ENCODE data around the gene KIF1B. TPM values are rescaled to one million over a fixed set of nuclear protein-coding genes. Genes with fewer than 3 reads are reported as not detected.
"Not testable (repeated sequence)": the region's sequence is repeated elsewhere in the genome, so short reads cannot be mapped to it uniquely, and the experiment has no call there.

Gene KIF1B
- total RNA-seq, 2 experiments from 2014 or later = 10.0 to 11.2 TPM

DNA sequence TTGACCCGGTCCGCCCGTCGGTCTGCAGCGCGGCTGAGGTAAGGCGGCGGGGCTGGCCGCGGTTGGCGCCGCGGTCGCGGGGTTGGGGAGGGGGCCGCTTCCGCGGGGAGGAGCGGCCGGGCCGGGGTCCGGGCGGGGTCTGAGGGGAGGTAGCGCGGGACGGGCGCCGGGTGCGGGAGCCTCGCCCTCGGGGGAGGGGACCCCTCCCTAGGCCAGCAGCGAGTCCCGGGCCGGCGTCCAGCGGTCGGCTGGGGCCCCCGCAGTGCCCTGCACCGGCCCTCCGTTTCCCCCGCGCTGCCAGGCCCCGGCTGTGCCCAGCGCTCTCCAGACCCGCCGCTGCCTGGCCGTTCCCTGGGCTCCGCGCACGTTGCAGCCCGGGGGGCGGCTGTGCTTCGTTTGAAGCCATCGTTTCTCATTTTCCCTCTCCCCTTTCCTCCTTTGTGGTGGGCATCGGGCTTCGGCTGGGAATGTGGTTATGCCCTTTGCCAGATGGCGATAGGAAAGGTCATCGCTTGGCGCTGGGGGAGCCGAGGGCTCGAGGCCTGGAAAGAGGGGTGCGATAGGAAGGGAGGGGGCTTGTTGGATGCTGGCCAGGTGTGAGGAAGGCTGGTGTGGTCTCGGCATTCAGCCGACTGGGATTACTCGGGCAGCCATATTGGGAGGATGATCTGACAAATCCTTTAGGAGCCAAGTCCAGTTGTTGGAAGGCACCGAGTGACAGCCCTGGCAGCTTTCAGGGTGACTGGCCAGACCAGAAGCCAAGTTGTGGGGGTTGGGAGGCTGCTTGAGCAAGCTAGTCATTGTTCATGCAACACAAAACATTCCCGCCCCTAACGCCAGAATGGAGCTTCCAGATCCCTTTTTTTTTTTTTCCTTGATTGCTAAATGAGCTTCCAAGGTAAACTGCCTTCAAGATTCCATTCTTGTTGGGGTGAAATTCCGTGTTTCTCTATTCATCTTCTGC is 753 bp downstream of the KIF1B start:
- H3K9me3 Mint-ChIP-seq = no peaks in the 10 kb centered on the region
- DNase-seq = peak; percentile 27
- H3K27ac Mint-ChIP-seq = peak overlapping the region; percentile 55
- H3K27me3 Mint-ChIP-seq = peaks cover 14% of the 10 kb centered on the region
- no peaks in the 10 kb centered on the region for H3K36me3 Mint-ChIP-seq
- peaks cover 28% of the 10 kb centered on the region for H3K4me1 Mint-ChIP-seq
- H3K4me3 Mint-ChIP-seq = peak overlapping the region; percentile 78

DNA sequence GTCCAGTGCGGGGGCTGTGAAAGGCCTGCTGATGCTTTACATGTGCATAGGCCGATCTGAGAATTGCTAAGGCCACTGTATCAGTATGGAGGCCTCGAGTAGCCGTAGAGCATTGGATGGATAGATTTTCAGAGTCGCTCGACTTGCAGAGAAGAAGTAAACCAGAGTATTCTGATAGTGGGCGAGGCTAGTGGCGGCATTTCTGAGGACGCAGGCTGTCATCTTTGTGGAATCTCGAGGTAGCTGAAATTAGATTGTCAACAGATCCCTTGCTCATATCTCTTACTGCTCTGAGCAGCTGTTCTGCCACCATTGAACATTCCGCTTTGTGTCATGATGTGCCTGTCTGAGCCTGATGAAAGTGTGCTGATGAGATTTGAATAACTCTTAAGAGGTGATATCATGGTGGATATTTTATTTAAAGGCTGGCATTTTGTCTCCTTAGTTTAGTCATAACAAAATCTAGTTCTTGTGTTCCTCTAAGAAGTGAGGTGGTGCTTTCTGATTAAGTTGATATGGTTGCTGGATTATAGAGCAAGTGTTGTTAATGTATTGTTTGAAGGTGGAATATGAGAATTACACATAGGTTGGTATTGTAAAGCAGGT is 1.5 kb downstream of the KIF1B start:
- Mint-ChIP-seq H3K4me3 (peak overlapping the region; percentile 78), H3K27ac (no peak overlapping the region), H3K36me3 (no peaks in the 10 kb centered on the region), H3K9me3 (no peaks in the 10 kb centered on the region), H3K27me3 (peaks cover 14% of the 10 kb centered on the region), H3K4me1 (peaks cover 34% of the 10 kb centered on the region)
- no peak for DNase-seq

DNA sequence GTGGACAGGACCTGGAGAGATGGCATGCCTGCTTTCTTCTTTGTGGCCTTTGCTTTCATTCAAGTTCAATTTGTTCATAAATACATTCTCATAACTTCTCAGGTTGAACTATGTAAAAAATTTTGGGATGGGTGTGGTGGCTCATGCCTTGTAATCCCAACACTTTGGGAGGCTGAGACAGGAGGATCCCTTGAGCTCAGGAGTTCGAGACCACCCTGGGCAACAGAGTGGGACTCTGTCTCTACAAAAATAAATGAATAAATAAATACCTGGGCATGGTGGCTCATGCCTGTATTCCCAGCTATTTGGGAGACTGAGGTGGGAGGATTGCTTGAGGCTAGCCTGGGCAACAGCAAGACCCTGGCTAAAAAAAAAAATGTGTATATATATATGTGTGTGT is 2.1 kb downstream of the KIF1B start:
- Mint-ChIP-seq H3K4me1 (peaks cover 35% of the 10 kb centered on the region), H3K9me3 (no peaks in the 10 kb centered on the region), H3K4me3 (no peak overlapping the region), H3K36me3 (no peaks in the 10 kb centered on the region), H3K27me3 (peaks cover 14% of the 10 kb centered on the region), H3K27ac (no peak overlapping the region)
- no peak for DNase-seq

DNA sequence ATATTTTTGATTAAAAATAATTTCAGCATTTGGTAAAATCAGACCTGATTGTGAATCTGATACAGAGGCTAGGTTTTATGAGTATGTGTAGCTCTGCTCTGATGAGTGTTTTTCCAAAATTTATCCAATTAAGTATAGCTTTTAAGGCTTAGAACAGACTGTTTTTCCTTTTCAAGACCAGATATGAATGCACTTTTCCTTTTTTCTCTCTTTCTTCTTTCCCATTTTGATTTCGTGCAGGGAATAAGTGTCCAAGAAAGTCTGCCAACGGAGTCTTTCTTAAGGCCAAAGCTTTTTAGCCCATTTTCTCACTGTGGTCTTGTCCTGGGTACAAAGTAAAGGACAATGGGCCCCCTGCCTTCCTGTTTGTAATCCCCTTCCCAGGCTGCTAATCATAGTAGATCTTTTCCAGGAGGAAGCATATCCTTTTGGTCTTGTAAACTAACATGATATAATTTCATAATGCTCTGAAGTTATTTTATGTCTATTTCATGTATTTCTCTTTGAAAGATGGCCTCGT is 2.9 kb downstream of the KIF1B start:
- no peak overlapping the region for H3K4me3 Mint-ChIP-seq
- DNase-seq = no peak
- H3K27ac Mint-ChIP-seq = no peak overlapping the region
- no peaks in the 10 kb centered on the region for H3K9me3 Mint-ChIP-seq
- peaks cover 41% of the 10 kb centered on the region for H3K4me1 Mint-ChIP-seq
- no peaks in the 10 kb centered on the region for H3K36me3 Mint-ChIP-seq
- H3K27me3 Mint-ChIP-seq = peaks cover 14% of the 10 kb centered on the region

DNA sequence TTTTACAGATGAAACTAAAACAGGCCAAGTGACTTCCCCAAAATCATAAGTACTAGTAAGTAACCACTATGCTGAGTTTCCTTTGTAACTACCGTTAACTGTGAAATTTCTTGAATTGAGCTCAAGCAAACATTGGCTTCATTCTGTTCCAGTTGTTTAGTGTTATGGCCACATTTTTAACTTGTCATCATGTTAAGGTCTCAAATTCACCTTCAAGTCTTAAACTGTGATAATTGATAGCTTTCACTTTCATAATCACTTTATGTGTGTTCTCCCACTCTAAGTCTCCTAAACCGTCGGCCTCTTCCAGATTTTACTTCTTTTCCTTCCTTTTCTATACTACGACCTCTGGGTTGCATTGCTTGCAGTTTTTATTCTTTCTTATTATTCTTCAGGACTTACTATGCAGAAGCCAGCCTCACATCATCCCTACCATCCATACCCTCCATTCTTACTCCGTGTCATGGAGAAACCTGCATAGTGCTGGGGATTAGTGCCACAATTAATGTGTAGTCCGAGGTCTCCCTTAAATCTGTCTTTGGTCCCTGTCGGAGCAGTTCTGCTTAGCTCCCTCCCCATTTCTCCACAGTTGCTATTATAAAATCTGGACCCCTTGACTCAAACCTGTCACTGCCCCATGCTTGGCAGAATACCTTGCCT is 5.8 kb downstream of the KIF1B start:
- H3K4me1 Mint-ChIP-seq = peaks cover 36% of the 10 kb centered on the region

DNA sequence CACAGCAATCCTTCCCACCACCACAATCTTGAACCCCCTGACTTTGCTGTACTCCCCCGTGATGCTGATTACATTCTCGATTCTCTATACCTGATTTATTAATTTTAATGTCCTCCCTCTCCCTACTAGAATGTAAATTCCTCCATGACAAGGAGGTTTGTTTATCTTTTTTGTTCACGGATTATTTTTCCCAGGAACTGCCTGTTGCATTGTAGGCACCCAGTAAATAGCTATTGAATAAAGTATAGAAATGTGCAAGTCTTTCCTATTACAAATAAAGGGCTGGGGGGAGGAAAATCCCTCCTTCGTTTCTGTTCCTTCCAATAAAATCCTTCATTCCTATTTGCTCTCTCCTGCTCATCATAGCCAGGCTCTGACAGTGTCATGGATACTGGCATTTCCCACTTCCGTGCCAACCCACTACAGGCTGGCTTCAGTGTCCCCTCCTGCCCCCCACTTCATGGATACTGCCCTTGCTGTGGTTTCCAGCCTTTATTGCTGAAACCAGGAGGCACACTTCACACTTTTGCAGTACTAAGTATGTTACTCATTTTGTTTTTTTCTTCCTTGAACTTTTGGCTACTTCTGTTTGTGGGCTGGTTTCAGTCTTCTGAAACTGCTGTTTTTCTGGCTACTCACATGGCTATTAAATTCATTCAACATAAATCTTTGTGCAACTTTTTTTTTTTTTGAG is 7.5 kb downstream of the KIF1B start:
- peaks cover 25% of the 10 kb centered on the region for H3K4me1 Mint-ChIP-seq
- DNase-seq = no peak
- H3K9me3 Mint-ChIP-seq = no peaks in the 10 kb centered on the region
- no peak overlapping the region for H3K27ac Mint-ChIP-seq
- no peaks in the 10 kb centered on the region for H3K27me3 Mint-ChIP-seq
- H3K4me3 Mint-ChIP-seq = no peak overlapping the region
- no peaks in the 10 kb centered on the region for H3K36me3 Mint-ChIP-seq

More for the DNA sequence above, 5.8 kb downstream of the KIF1B start:
- Mint-ChIP-seq H3K9me3 (no peaks in the 10 kb centered on the region), H3K36me3 (no peaks in the 10 kb centered on the region), H3K27ac (no peak overlapping the region), H3K4me3 (no peak overlapping the region), H3K27me3 (no peaks in the 10 kb centered on the region)
- DNase-seq = no peak

DNA sequence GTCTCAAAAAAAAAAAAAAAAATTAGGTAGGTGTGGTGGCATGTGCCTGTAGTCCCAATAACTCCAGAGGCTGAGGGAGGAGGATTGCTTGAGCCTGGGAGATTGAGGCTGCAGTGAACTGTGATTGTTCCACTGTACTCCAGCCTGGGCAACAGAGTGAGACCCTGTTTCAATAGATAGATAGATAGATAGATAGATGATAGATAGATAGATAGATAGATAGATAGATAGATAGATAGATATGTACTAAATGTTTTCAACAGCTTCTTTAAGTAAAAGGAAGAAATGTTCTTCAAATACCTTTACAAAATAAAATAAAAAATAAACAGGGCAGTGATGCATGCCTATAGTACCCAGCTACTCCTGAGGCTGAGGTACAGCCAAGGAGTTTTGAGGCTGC is 9.8 kb downstream of the KIF1B start:
- Mint-ChIP-seq H3K9me3 (no peaks in the 10 kb centered on the region), H3K4me1 (peaks cover 19% of the 10 kb centered on the region)

DNA sequence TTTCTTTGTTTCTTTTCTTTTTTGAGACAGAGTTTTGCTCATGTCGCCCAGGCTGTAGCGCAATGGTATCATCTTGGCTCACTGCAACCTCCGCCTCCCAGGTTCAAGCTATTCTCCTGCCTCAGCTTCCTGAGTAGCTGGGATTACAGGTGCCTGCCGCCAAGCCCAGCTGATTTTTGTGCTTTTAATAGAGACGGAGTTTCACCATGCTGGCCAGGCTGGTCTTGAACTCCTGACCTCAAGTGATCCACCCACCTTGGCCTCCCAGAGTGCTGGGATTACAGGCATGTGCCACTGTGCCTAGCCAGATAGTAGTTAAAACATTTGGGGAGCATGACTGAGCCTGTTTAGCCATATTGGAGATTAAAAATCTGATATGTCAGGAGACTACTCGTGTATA is 10.3 kb downstream of the KIF1B start:
- peaks cover 19% of the 10 kb centered on the region for H3K4me1 Mint-ChIP-seq
- H3K4me3 Mint-ChIP-seq, H3K36me3 Mint-ChIP-seq, H3K9me3 Mint-ChIP-seq, H3K27me3 Mint-ChIP-seq, H3K27ac Mint-ChIP-seq, DNase-seq: not testable (repeated sequence)

More for the DNA sequence above, 9.8 kb downstream of the KIF1B start:
- Mint-ChIP-seq H3K27ac (no peak overlapping the region), H3K36me3 (no peaks in the 10 kb centered on the region), H3K27me3 (no peaks in the 10 kb centered on the region), H3K4me3 (no peak overlapping the region)
- DNase-seq = no peak

DNA sequence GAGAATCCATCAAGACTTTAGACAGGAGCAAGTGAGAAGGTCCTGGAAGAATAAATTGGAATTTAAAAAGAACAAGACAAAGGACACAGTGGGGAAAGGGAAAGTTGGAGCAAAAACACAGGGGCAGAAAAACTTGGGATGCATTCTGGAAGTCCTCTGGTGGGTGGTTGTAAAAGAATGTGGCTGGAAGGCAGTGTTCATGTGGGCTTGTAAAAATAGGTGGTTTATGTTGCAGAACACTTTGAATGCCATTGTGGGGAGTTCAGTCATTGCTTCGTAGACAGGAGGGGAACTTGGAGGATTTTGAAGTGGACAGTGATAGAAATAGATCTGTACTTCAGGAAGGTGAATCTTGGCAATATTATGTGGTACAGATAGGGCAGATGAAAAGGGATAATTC is 15.2 kb downstream of the KIF1B start:
- Mint-ChIP-seq H3K27me3 (no peaks in the 10 kb centered on the region), H3K4me1 (peaks cover 3% of the 10 kb centered on the region), H3K4me3 (no peak overlapping the region), H3K27ac (no peak overlapping the region), H3K9me3 (peaks cover 2% of the 10 kb centered on the region), H3K36me3 (no peaks in the 10 kb centered on the region)
- no peak for DNase-seq

DNA sequence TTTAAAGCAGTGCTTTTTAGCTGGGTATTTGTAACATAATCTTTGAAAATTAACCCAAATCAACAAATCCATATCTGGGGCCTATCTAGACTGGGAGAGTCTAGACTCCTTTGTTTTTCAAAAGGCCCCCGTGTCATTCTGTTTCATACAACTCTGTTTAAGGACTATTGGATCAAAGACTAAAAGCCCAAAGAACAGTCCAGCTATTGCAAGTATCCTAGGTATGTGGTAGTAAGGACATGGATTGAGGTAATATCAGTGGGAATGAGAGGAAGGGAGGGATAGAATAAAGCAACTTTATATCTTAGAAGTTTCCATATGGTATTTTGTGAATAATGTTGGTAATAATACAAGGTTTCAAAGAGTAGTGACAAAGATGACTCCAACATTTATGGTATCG is 18.2 kb downstream of the KIF1B start:
- Mint-ChIP-seq H3K36me3 (no peaks in the 10 kb centered on the region), H3K4me3 (no peak overlapping the region), H3K4me1 (peaks cover 3% of the 10 kb centered on the region), H3K27ac (no peak overlapping the region), H3K9me3 (peaks cover 2% of the 10 kb centered on the region), H3K27me3 (no peaks in the 10 kb centered on the region)
- no peak for DNase-seq

DNA sequence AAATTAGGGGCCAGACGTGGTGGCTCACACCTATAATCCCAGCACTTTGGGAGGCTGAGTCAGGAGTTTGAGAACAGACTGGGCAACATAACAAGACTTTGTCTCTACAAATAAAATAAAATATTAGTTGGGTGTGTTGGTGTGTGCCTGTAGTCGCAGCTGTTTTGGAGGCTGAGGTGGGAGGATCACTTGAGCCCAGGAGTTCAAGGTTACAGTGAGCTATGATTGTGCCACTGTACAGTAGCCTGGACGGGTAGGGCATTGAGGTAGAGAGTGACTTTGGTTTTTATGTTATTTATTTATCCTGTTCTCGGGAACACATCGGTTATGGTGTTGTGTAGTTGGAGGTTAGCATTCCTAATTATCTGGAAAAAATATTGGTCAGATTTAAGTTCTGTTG is 19.5 kb downstream of the KIF1B start:
- H3K36me3 Mint-ChIP-seq = no peaks in the 10 kb centered on the region
- peaks cover 2% of the 10 kb centered on the region for H3K9me3 Mint-ChIP-seq
- no peaks in the 10 kb centered on the region for H3K27me3 Mint-ChIP-seq
- peaks cover 3% of the 10 kb centered on the region for H3K4me1 Mint-ChIP-seq
- no peak overlapping the region for H3K4me3 Mint-ChIP-seq
- no peak overlapping the region for H3K27ac Mint-ChIP-seq
- no peak for DNase-seq

DNA sequence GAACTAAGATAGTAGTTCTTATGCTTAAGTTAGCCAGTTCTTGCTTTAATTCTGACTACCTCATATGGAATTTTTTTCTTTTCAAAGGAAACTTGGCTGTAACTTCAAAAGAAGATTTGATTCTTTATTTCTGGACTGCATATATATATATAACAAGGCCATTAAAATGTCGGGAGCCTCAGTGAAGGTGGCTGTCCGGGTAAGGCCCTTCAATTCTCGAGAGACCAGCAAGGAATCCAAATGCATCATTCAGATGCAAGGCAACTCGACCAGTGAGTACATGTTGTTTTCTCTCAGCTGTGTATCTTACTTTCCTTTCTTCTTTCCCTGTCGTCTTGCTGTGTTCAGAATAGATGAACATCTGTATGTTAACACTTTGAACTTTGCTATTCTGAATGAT is 21.8 kb downstream of the KIF1B start:
- H3K4me1 Mint-ChIP-seq = peaks cover 11% of the 10 kb centered on the region
- no peak for DNase-seq
- H3K27me3 Mint-ChIP-seq = no peaks in the 10 kb centered on the region
- no peaks in the 10 kb centered on the region for H3K9me3 Mint-ChIP-seq
- no peaks in the 10 kb centered on the region for H3K36me3 Mint-ChIP-seq
- no peak overlapping the region for H3K4me3 Mint-ChIP-seq
- H3K27ac Mint-ChIP-seq = no peak overlapping the region

DNA sequence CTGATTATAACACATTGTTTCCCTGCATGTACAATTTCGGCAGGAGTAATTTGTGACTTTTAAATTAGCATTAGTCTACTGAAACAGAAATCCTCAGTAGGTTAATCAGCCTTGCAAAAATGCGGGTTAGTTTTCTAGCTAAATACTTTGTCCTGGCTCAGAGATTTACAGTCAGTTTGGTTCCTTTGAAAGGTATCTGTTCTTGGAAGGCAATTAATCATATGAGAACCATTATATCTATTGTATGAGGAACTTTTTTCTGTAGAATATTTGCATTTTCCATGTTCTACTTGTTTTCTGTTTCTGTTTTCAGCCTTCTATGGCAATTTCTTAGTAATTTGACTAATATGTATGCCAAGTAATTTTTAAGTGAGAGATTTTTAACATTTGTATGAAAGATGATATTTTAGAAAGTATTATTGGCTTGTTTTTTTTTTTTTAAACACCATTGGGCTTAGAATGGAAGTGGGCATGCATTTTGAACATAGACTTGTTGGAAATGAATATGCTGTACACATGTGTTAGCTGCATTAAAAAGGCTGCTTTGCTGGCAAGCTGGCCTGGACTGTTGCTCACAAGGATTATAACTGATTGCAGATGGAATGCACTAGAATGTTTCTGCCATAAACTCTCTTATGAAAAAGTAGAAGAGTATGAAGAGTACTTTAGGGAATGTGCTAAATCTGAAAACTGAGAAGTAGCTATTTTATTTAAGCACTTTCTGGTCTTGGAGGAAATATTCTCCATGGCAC is 26.2 kb downstream of the KIF1B start:
- Mint-ChIP-seq H3K27me3 (no peaks in the 10 kb centered on the region), H3K4me3 (no peak overlapping the region), H3K36me3 (peaks cover 2% of the 10 kb centered on the region), H3K9me3 (no peaks in the 10 kb centered on the region), H3K4me1 (peaks cover 10% of the 10 kb centered on the region), H3K27ac (peak overlapping the region; percentile 20)
- DNase-seq = no peak

DNA sequence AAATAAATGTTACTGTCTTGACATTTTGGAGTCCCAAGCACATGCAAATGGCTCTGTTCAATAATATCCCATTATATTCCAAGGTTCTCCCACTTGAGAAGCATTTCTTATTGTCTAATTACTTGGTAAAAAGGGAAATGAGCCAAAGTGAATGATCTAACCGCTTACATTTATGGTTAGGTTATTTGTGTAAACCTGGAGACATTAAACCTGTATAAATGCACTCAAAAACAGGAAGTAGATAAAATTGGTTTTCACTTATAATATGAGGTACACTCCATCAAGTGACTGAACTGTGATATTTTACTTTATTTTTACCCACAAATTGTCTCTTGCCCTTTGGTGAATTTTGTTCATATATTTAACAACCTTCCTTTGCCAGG is 26.8 kb downstream of the KIF1B start:
- Mint-ChIP-seq H3K36me3 (peaks cover 2% of the 10 kb centered on the region), H3K4me1 (peaks cover 10% of the 10 kb centered on the region), H3K9me3 (no peaks in the 10 kb centered on the region), H3K27me3 (no peaks in the 10 kb centered on the region), H3K27ac (no peak overlapping the region), H3K4me3 (no peak overlapping the region)
- no peak for DNase-seq
